ENCODE results near the gene NPB. TPM values are rescaled to one million over a fixed set of nuclear protein-coding genes. Genes with fewer than 3 reads are reported as not detected.

NPB gene
- total and polyA plus RNA-seq, 9 donors: 0.43 to 3.1 (median 1.3) TPM

GRCh38 chr17:81940538-81941483 is 38.8 kb downstream of the NPB start:
- Histone ChIP-seq H3K36me3 (no peaks in the 10 kb centered on the region), H3K9me3 (no peaks in the 10 kb centered on the region), H3K4me1 (ENCODE audit: insufficient read depth) (peaks cover 6% of the 10 kb centered on the region), H3K27me3 (no peaks in the 10 kb centered on the region), H3K27ac (no peak overlapping the region), H3K4me3 (no peak overlapping the region)
- DNase-seq: peak in 1 of 5 donors; percentile 21
- intact Hi-C loops (cut with DNase I): no loop called here
- 84 to 90% (median 88%) methylated on average over 54 to 56 of the region's 56 CpGs for WGBS, 3 donors
- TF ChIP-seq POLR2A (IDR thresholded peaks at IDR 0.05): no peak
- TF ChIP-seq CTCF (IDR thresholded peaks at IDR 0.05): no peak
- TF ChIP-seq EP300 (IDR thresholded peaks at IDR 0.05): no peak

- no peaks in the 10 kb centered on the region for H3K27me3 ChIP-seq
- peak in 1 of 5 donors; percentile 23 for DNase-seq
- 35 to 51% (median 44%) methylated on average over 29 to 30 of the region's 30 CpGs for WGBS, 3 donors
Observed at GRCh38 chr17:81941484-81942166, 39.6 kb downstream of the NPB start.

GRCh38 chr17:81942167-81942553 is 40.1 kb downstream of the NPB start:
- Histone ChIP-seq H3K36me3 (no peaks in the 10 kb centered on the region), H3K4me1 (ENCODE audit: insufficient read depth) (peaks cover 2% of the 10 kb centered on the region), H3K27me3 (no peaks in the 10 kb centered on the region), H3K9me3 (no peaks in the 10 kb centered on the region), H3K4me3 (no peak overlapping the region), H3K27ac (no peak overlapping the region)
- no peak for DNase-seq
- TF ChIP-seq POLR2A (IDR thresholded peaks at IDR 0.05) (no peak), CTCF (IDR thresholded peaks at IDR 0.05) (no peak), EP300 (IDR thresholded peaks at IDR 0.05) (no peak)
- WGBS, 3 donors: 21 to 44% (median 33%) methylated on average over 11 to 12 of the region's 12 CpGs
- intact Hi-C loops (cut with DNase I): no loop called here

More at GRCh38 chr17:81941484-81942166, 39.6 kb downstream of the NPB start:
- Histone ChIP-seq H3K4me3 (no peak overlapping the region), H3K9me3 (no peaks in the 10 kb centered on the region), H3K27ac (no peak overlapping the region), H3K36me3 (no peaks in the 10 kb centered on the region), H3K4me1 (ENCODE audit: insufficient read depth) (peaks cover 5% of the 10 kb centered on the region)
- intact Hi-C loops (cut with DNase I): no loop called here
- no peak for TF ChIP-seq EP300 (IDR thresholded peaks at IDR 0.05)
- no peak for TF ChIP-seq POLR2A (IDR thresholded peaks at IDR 0.05)
- no peak for TF ChIP-seq CTCF (IDR thresholded peaks at IDR 0.05)

GRCh38 chr17:81944858-81945257 is 42.8 kb downstream of the NPB start:
- no peak for DNase-seq
- H3K36me3 ChIP-seq: no peaks in the 10 kb centered on the region
- H3K4me3 ChIP-seq: no peak overlapping the region
- H3K9me3 ChIP-seq: no peaks in the 10 kb centered on the region
- H3K27me3 ChIP-seq: no peaks in the 10 kb centered on the region
- no peak for TF ChIP-seq POLR2A (IDR thresholded peaks at IDR 0.05)
- 85 to 92% (median 89%) methylated on average over 9 of the region's 9 CpGs for WGBS, 3 donors
- H3K27ac ChIP-seq: no peak overlapping the region
- H3K4me1 ChIP-seq (ENCODE audit: insufficient read depth): peaks cover 2% of the 10 kb centered on the region
- intact Hi-C loops (cut with DNase I): no loop called here

All from ovary (tissue), 9 donors.